SIG-M5 (cell line): ENCODE measurements around the gene CHN2.

Experiments
- DNase-seq: peaks from one replicate; lab custom pipeline; 2025; lab: John Stamatoyannopoulos, UW

CHN2 gene

DNA sequence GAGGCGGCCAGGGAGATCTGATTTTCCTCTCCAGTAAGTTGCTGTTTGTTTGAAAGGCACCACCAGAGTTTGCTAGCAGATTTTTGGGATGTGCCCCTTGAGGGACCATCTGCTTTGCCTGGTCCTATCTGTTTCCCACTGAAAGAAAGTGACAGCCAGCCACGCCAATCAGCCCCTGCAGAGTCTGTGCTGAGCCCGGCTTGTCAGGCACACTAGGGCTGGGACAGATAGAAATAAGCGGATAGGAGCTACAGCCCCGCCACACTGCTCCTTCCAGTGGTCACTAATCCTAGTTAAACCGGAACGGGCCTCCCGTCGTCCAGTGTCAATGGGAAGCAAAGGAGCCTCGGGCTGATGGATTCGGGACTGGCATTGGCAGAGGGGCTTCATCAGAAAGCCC is 207.2 kb downstream of the CHN2 start:
- no peak for DNase-seq

DNA sequence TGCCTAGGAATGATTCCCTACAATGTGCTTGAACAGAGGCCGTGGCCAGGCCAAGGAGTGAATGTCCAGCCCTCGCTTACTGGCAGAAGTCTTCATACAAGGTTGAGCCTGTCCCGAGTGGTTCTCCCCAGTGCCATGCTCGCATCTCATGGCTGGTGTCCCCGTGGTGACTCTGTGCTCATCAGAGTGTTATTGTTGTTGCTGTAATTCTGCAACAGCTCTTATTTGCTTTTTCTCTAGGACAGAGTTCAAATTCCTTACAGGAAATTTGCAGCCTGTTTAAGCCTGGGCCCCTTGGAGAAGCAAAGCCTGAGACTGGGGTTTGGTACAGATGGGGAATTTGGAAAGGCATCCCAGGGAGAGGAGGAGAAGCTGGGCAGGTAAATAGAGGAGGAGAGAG is 211.3 kb downstream of the CHN2 start:
- no peak for DNase-seq

GRCh38 chr7:29406366-29406765 is 211.8 kb downstream of the CHN2 start:
- DNase-seq = no peak

GRCh38 chr7:29408841-29409243 is 214.3 kb downstream of the CHN2 start:
- no peak for DNase-seq

DNA sequence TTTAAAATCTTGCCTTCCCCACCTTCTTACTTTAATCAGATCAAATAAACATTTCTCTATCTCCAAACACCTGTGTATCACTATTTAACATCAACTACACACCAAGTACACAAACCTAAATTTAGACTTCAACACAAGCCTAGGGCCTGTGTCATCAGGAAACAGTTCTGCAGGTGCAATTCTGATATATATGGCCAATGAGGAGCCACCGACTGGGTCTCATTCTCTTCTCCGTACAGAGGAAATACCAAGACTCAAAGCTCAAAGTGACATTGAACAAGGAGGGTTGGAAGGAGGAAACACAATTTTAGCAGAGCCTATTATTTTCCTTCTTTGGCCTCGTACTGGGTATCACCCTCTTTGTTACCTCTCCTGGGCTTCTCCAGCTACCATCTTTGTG is 216.4 kb downstream of the CHN2 start:
- DNase-seq = no peak

DNA sequence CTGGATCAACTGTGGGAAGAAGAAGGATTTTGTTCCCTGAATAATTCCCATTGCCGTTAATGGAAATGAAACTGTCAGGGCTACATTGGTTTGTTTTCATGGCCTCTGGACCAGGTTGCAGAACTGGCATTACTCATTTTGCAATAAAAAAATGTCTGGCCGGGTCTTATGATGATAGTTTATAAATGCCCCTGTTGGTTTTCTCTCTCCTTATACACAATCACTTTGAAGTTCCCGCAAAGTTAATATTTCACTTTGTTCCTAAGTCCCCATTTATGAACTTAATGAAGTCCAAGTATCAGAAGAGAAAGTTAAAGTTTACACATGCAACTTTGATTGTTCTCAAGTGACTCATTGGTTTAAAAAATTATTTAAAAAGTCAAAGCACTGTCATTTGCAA is 218.3 kb downstream of the CHN2 start:
- no peak for DNase-seq

DNA sequence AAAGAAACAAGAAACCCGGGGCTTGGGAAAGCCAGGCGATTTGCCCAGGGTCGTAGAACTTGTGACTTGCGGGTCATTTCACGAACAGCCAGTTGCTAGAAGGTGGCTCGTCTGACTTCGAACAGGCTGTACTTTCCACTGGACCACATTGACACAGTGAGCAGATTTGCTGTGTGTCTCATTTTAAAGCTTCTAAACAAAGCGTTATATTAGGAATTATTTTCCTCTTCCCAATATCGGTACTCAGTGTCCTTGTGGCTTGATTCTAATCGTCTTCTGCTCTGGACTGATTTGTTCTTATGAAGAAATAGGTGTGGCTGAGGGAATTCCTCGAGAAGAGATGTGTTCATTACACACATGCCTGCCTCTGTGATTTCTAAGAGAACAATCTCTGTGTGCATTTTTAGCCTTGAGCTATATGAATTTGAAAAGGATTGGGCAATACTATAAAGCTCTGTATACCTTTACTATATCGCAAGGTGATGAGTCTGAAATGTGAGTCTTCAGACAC is 219.1 kb downstream of the CHN2 start:
- DNase-seq = no peak

DNA sequence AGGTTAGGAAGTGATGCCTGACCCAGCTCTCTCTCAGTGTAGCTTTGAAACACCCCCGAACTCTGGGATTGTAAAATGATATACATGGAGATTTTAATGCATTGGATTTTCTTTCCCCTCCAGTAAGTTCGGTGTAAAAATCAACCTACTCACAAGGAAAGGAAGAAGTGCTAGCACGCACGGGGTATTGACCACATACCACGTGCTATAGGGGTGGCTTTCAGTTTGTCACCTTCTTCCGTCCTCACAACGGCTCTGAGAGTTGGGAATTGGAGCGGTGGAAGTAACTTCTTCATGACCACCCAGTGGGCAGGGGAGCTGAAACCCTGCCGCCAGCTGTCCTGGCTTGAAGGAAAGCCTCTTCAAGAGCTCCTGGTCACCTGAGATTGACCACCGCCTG is 219.6 kb downstream of the CHN2 start:
- DNase-seq = no peak

DNA sequence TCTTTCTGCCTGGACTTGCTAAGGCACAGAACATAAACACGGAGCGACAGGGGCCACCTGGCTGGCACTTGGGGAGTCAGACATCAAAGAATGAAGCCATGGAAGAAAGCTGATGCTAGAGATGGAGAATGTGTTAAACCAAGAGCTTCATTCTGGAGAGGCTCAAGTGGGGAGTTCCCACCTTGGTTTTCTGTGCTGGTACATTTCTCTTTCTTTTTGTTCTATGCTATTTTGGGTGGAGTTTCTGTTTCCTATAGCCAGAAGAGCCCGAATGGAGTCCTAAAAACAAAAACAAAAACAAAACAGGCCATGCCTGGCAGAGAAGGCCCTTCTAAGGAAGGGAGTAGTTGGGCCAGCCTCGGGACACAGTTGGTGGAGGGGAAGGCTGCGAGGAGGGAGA is 220.6 kb downstream of the CHN2 start:
- no peak for DNase-seq

- DNase-seq = no peak
Measured at GRCh38 chr7:29416276-29416937, 221.8 kb downstream of the CHN2 start.

DNA sequence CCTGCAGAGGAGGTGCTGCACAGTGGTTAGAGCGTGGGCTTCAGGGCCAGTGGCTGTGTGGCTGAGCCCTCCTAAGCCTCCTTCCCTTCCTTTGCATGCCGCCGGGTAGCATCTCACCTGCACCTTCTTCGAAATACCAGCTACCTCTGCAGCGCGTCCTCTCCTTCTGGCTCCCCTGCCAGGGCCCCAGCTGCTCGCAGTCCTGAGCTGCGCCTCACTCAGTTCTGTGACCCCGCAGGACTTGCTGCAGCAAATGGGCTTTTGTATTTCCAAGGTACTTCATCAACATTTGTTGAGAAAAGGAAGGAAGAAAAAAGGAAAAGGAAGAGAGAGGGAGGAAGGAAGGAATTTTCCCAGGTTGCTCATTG is 222.3 kb downstream of the CHN2 start:
- no peak for DNase-seq

- DNase-seq = no peak
Measured at GRCh38 chr7:29418056-29418455, 223.5 kb downstream of the CHN2 start.

DNA sequence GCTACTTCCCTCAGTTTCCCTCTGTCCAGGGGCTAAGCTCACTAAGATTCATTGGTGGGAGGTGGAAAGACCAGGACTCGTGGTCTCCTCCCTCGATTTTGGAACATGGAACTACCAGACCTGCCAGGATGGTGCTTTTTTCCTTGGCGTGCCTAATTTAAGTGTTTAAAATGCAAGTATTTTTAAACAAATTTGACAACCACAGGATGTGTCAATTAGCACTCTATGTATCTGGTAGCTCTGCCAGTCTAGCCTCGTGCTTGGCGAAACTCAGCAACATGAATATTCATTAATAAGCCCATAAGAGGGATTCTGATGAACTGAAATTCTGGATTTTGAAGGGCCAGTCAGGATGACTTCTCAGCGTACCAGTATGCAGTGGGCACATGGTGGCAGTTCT is 224.1 kb downstream of the CHN2 start:
- DNase-seq = no peak

DNA sequence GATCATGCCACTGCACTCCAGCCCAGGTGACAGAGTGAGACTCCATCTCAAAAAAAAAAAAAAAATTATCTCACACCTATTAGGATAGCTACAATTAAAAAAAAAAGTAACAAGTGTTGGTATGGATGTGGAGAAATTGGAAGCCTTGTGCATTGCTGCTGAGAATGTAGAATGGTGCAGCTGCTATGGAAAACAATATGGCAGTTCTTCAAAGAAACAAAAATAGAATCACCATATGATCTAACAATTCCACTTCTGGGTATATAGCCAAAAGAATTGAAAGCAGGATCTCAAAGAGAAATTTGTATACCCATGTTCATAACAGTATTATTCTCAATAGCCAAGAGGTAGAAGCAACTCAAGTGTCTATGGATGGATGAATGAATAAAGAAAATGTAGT is 225.4 kb downstream of the CHN2 start:
- DNase-seq = no peak

GRCh38 chr7:29421010-29421956 is 226.7 kb downstream of the CHN2 start:
- no peak for DNase-seq

GRCh38 chr7:29422829-29423228 is 228.3 kb downstream of the CHN2 start:
- DNase-seq = no peak

- DNase-seq = no peak
Measured at GRCh38 chr7:29424295-29424983, 229.9 kb downstream of the CHN2 start.

GRCh38 chr7:29424984-29425309 is 230.4 kb downstream of the CHN2 start:
- no peak for DNase-seq

- DNase-seq = no peak
Measured at GRCh38 chr7:29426587-29426986, 232.0 kb downstream of the CHN2 start.

DNA sequence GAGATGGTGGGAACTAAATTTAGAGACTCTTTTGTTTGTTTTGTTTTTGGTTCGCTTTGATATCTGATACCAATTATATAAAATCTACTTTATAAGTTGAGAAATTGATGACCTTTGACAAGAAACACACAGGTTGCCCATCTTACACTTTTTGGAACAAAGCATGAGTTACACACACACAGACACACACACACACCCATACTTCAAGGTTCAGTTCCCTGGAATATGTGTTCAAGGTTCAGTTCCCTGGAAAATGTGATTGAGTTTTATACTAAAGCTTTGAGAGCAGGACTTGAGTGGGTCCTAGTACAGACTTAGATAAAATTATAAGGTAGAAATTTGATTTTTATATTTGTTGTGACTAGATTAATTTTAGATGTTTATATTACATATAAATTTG is 234.8 kb downstream of the CHN2 start:
- DNase-seq = no peak

GRCh38 chr7:29430279-29430949 is 235.8 kb downstream of the CHN2 start:
- DNase-seq = no peak

- no peak for DNase-seq
Measured at GRCh38 chr7:29431686-29432085, 237.1 kb downstream of the CHN2 start.
